Epithelial cell of esophagus (primary cell): ENCODE measurements around the gene RANBP3.

Experiments
- DNase-seq: peaks from one replicate; pipeline ENCODE4 v3.0.0; 2010; ENCODE audit warnings: low read depth
- H3K4me3 ChIP-seq: 2 replicates; pipeline ENCODE4 v1.5.1; 2011; ENCODE audit warnings: mild to moderate bottlenecking, low read length, control low read depth
- TF ChIP-seq, protein P1 (sequence below): IDR thresholded peaks from 2 replicates; pipeline ENCODE4 v1.5.1; 2011; ENCODE audit warnings: low read depth, mild to moderate bottlenecking, low read length, control low read depth, inconsistent platforms; ENCODE audit not compliant: insufficient read depth; ENCODE audit errors: missing control alignments

The RANBP3 gene

DNA sequence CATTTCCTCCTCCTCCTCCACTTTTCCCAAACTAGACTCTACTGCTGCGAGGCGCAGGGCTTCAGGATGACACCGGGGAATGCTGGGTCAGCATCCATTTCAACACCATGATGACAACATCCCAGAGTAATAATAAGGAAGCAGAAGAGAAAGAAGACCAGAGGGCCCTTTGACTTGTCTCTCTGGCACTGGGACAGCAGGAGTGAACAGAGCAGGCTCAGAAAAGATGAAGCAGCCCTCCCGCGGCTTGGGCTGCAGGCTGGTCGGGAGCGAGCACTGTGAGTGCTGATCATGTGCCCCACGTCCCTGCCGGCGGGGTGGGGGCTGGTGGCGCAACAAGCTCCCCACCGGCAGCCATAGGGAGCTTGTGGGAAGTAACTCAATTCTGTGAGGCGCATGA lies 30.5 kb downstream of the RANBP3 start:
- DNase-seq: no peak
- TF ChIP-seq, protein P1, sequence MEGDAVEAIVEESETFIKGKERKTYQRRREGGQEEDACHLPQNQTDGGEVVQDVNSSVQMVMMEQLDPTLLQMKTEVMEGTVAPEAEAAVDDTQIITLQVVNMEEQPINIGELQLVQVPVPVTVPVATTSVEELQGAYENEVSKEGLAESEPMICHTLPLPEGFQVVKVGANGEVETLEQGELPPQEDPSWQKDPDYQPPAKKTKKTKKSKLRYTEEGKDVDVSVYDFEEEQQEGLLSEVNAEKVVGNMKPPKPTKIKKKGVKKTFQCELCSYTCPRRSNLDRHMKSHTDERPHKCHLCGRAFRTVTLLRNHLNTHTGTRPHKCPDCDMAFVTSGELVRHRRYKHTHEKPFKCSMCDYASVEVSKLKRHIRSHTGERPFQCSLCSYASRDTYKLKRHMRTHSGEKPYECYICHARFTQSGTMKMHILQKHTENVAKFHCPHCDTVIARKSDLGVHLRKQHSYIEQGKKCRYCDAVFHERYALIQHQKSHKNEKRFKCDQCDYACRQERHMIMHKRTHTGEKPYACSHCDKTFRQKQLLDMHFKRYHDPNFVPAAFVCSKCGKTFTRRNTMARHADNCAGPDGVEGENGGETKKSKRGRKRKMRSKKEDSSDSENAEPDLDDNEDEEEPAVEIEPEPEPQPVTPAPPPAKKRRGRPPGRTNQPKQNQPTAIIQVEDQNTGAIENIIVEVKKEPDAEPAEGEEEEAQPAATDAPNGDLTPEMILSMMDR: no peak
- H3K4me3 ChIP-seq: no peak overlapping the region

GRCh38 chr19:5943623-5944022 lies 34.3 kb downstream of the RANBP3 start:
- DNase-seq: no peak
- TF ChIP-seq, protein P1: no peak
- H3K4me3 ChIP-seq: no peak overlapping the region

DNA sequence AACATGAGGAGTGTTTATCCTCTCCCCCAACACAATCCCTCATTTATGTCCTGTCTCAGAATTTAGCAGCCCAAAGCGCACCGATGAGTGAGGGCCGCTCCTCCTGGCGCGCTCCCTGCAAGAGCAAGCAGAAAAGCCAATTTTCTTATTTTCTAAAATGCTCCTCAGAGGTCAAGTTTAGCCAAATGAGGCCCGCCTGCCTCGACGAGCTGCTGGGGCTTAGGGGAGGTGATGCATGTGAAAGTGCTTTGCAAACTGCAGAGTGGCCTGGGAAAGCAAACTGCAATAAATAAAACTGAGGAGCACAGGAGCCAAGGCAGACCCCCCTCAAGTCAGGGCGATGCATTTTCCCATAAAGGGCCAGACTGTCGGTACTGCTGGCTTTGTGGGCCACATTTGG lies 34.9 kb downstream of the RANBP3 start:
- no peak for DNase-seq
- TF ChIP-seq, protein P1: no peak
- no peak overlapping the region for H3K4me3 ChIP-seq

DNA sequence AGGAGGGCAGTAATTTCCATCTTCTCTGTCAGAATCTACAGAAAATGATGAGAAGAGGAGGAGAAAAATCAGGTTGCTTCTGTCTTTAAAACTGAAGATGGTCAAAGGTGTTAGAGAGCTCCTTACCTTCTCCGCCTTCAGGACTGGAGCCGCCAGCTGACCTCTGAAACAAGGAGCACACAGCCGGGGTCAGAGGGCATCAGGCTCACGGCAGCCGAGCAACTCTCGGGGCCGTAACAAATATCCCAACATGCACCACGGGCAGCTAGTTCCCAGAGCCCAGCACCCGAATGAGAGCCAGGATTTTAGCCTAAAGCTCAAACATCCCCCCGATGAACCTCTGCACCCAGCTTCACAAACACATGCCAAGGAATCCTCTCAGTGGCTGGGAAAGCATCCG lies 36.3 kb downstream of the RANBP3 start:
- no peak overlapping the region for H3K4me3 ChIP-seq
- TF ChIP-seq, protein P1: no peak
- DNase-seq: no peak

DNA sequence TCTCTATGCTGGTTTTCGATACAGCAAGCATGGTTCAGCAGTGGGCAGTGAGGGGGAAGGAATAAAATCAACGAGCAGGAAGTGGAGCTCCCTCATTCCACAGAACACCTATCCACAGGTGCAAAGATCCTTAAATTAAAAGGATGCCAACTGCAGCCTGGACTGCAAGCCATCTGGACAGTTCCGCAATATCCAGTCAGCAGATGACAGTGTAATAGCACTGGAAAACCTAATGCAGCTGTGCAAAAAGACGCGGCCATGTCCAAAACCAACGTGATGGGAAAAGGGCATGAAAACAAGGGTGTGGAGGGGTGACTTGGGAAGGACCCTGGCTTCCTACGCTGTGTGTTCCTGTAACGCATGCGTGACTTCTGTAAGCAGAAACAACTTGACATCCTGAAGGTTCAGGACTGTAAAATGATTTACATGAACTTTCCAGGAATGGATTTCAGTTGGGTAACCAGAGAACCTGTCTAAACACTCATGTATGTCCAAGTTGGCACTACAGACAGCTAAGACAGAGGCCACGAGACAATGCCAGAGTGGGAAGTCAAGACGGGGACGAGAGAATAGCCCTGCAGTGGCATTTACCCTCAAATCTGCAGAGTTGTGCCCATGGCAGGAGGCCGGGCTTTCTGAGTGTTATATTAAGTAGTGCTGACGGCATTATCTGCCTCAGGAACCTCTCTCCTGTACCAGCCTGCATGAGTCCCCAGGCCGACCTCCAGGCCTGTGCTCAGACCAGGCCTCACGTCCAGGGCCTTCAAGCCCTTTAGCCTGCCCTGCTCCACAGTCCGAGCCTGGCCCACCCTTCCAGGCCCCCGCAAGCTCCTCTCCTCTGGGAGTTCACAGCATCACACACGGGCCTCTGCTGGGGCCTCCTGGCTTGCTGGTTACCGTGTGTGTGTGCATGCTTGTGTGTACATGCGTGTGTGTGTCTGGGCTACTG lies 37.4 kb downstream of the RANBP3 start:
- DNase-seq: no peak
- no peak overlapping the region for H3K4me3 ChIP-seq
- TF ChIP-seq, protein P1: no peak

GRCh38 chr19:5937550-5937949 lies 40.4 kb downstream of the RANBP3 start:
- H3K4me3 ChIP-seq: no peak overlapping the region
- no peak for DNase-seq
- TF ChIP-seq, protein P1: no peak

DNA sequence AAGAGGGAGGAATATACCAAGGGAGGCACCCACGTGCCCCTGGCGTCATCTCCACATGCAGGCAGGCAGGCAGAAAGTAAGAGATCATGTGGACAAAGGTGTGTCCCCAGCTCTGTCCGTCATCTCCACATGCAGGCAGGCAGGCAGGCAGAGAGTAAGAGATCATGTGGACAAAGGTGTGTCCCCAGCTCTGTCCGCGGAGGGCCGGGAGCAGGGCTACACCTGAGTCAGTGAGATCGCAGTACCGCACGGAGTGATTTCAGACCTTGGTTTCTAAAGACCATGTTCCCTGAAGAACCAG lies 41.7 kb downstream of the RANBP3 start:
- no peak for DNase-seq
- no peak overlapping the region for H3K4me3 ChIP-seq
- TF ChIP-seq, protein P1: no peak
